H1 (cell line): ENCODE results near the gene FAM83C. TPM values are rescaled to one million over a fixed set of nuclear protein-coding genes. Genes with fewer than 3 reads are reported as not detected.

ENCODE experiments used
- CTCF ChIA-PET: fragments of 300-600 bp; sonication (Branson Sonifier 250); formaldehyde crosslinking; loops from one replicate; lab custom pipeline; 2021; ENCODE audit not compliant: partially characterized antibody; lab: Charles Lee
- POLR2A ChIA-PET: fragments of 300-600 bp; sonication (Branson Sonifier 250); formaldehyde crosslinking; loops from one replicate; lab custom pipeline; 2021; ENCODE audit warnings: inconsistent platforms; ENCODE audit not compliant: partially characterized antibody; lab: Charles Lee
- DNase-seq, 2 experiments: peaks; one replicate each; pipeline versions ENCODE4 v3.0.0 to v3.0.0-alpha.2; 2010 to 2022; ENCODE audit warnings: low spot score in 2 of 2, low read depth in 1 of 2, mixed read lengths in 1 of 2
- FAIRE-seq: peaks from 2 replicates; lab custom pipeline; 2011; peaks lifted over from hg19 to GRCh38; lab: Jason Lieb, UNC
- H2AFZ ChIP-seq: 2 replicates; pipeline ENCODE4 v1.8.1; 2012; ENCODE audit warnings: low read length, inconsistent platforms
- H2AK5ac ChIP-seq: 2 replicates; pipeline ENCODE4 v1.6.1; 2013; ENCODE audit warnings: low read depth, low read length
- H2BK120ac ChIP-seq: replicated peaks from 2 replicates; pipeline ENCODE3; 2013; ENCODE audit warnings: low read depth, low read length, inconsistent platforms
- H2BK12ac ChIP-seq: 2 replicates; pipeline ENCODE4 v1.6.1; 2013; ENCODE audit warnings: low read depth, low read length
- H2BK15ac ChIP-seq: 2 replicates; pipeline ENCODE4 v1.6.1; 2013; ENCODE audit warnings: low read length
- H2BK20ac ChIP-seq: 2 replicates; pipeline ENCODE4 v1.6.1; 2013; ENCODE audit warnings: low read length
- H2BK5ac ChIP-seq: 2 replicates; pipeline ENCODE4 v1.6.1; 2013; ENCODE audit warnings: low read depth, low read length
- H3K14ac ChIP-seq: 2 replicates; pipeline ENCODE4 v1.6.1; 2013; ENCODE audit warnings: inconsistent platforms; ENCODE audit not compliant: insufficient read length
- H3K18ac ChIP-seq: 2 replicates; pipeline ENCODE4 v1.6.1; 2013; ENCODE audit warnings: low read length; ENCODE audit errors: extremely low read depth
- H3K23ac ChIP-seq: 2 replicates; pipeline ENCODE4 v1.6.1; 2013; ENCODE audit warnings: inconsistent platforms; ENCODE audit not compliant: insufficient read length
- H3K23me2 ChIP-seq: 2 replicates; pipeline ENCODE4 v1.6.1; 2013; ENCODE audit warnings: low read depth, low read length
- H3K27ac ChIP-seq: 2 replicates; pipeline ENCODE4 v1.6.1; 2011; ENCODE audit warnings: low read depth, low read length, inconsistent platforms
- H3K27me3 ChIP-seq, 4 experiments: replicated peaks in 1 of 4; 1 replicate in 1 of 4; 2 replicates in 3 of 4; pipeline versions ENCODE4 v1.6.1 to v1.8.1; 2011 to 2013; ENCODE audit warnings: low read length in 3 of 4, mild to moderate bottlenecking in 3 of 4, inconsistent platforms in 2 of 4, mixed read lengths in 2 of 4, moderate library complexity in 1 of 4; ENCODE audit not compliant: control insufficient read depth in 3 of 4, insufficient read depth in 3 of 4; ENCODE audit errors: extremely low read depth in 1 of 4
- H3K36me3 ChIP-seq, 4 experiments: 2 replicates each; pipeline versions ENCODE4 v1.6.1 to v1.8.1; 2011 to 2013; ENCODE audit warnings: mild to moderate bottlenecking in 4 of 4, low read length in 3 of 4, moderate library complexity in 2 of 4, control low read depth in 1 of 4, inconsistent platforms in 1 of 4; ENCODE audit not compliant: insufficient read depth in 4 of 4, control insufficient read depth in 2 of 4
- H3K4ac ChIP-seq: replicated peaks from 2 replicates; pipeline ENCODE3; 2013; ENCODE audit warnings: low read length, low read depth, mixed read lengths, inconsistent platforms; ENCODE audit not compliant: insufficient read length
- H3K4me1 ChIP-seq, 4 experiments: replicated peaks in 1 of 4; 1 replicate in 1 of 4; 2 replicates in 3 of 4; pipeline versions ENCODE4 v1.6.1 to v1.8.1; 2011 to 2013; ENCODE audit warnings: low read length in 3 of 4, inconsistent platforms in 2 of 4, mixed read lengths in 1 of 4; ENCODE audit not compliant: insufficient read depth in 4 of 4, control insufficient read depth in 3 of 4
- H3K4me2 ChIP-seq, 2 experiments: 2 replicates each; pipeline versions ENCODE4 v1.6.1 to v1.8.1; 2011 to 2013; ENCODE audit warnings: low read depth in 2 of 2, low read length in 2 of 2, control low read depth in 1 of 2, inconsistent platforms in 1 of 2, mild to moderate bottlenecking in 1 of 2; ENCODE audit not compliant: insufficient read depth in 1 of 2
- H3K4me3 ChIP-seq, 4 experiments: fragments of 200-600, 300-600 bp in 1 of 4; sonication (generic), shearing (Covaris generic), sonication (Bioruptor Twin) in 1 of 4; 2 replicates each; pipeline versions ENCODE4 v1.5.1 to v1.8.1; 2011 to 2016; ENCODE audit warnings: low read length in 4 of 4, low read depth in 3 of 4, control low read depth in 2 of 4, inconsistent platforms in 2 of 4, mild to moderate bottlenecking in 2 of 4, mixed read lengths in 1 of 4, moderate library complexity in 1 of 4; ENCODE audit not compliant: insufficient read depth in 2 of 4; ENCODE audit errors: extremely low read depth in 1 of 4
- H3K56ac ChIP-seq: replicated peaks from 2 replicates; pipeline ENCODE3; 2013; ENCODE audit warnings: low read depth, mild to moderate bottlenecking, mixed read lengths, low read length, inconsistent platforms; ENCODE audit not compliant: insufficient read length
- H3K79me1 ChIP-seq: 2 replicates; pipeline ENCODE4 v1.6.1; 2013; ENCODE audit warnings: low read depth, low read length, control low read depth
- H3K79me2 ChIP-seq, 2 experiments: 2 replicates each; pipeline versions ENCODE4 v1.6.1 to v1.8.1; 2012 to 2013; ENCODE audit warnings: low read length in 2 of 2, mild to moderate bottlenecking in 2 of 2, inconsistent platforms in 1 of 2; ENCODE audit not compliant: insufficient read depth in 2 of 2, control insufficient read depth in 1 of 2
- H3K9ac ChIP-seq, 4 experiments: replicated peaks in 1 of 4; 1 replicate in 1 of 4; 2 replicates in 3 of 4; pipeline versions ENCODE4 v1.6.1 to v1.8.1; 2011 to 2013; ENCODE audit warnings: low read depth in 3 of 4, low read length in 3 of 4, control low read depth in 2 of 4, mild to moderate bottlenecking in 2 of 4, moderate library complexity in 2 of 4, inconsistent platforms in 1 of 4; ENCODE audit errors: extremely low read depth in 1 of 4
- H3K9me3 ChIP-seq, 2 experiments: 2 replicates each; pipeline versions ENCODE4 v1.6.1 to v1.8.1; 2012 to 2013; ENCODE audit warnings: mild to moderate bottlenecking in 2 of 2, moderate library complexity in 2 of 2, control low read depth in 1 of 2, inconsistent platforms in 1 of 2, low read depth in 1 of 2, low read length in 1 of 2, mixed read lengths in 1 of 2; ENCODE audit not compliant: insufficient read depth in 2 of 2
- H4K20me1 ChIP-seq, 2 experiments: replicated peaks in 1 of 2; 2 replicates each; pipeline versions ENCODE3 to v1.8.1; 2011 to 2013; ENCODE audit warnings: inconsistent platforms in 2 of 2, low read length in 2 of 2, mild to moderate bottlenecking in 1 of 2; ENCODE audit not compliant: insufficient read depth in 2 of 2, control insufficient read depth in 1 of 2
- H4K5ac ChIP-seq: 2 replicates; pipeline ENCODE4 v1.6.1; 2013; ENCODE audit warnings: low read length, low read depth, mixed read lengths, inconsistent platforms; ENCODE audit not compliant: insufficient read length
- H4K8ac ChIP-seq: 2 replicates; pipeline ENCODE4 v1.8.0; 2013; ENCODE audit warnings: mild to moderate bottlenecking, moderate library complexity, low read length, inconsistent platforms; ENCODE audit not compliant: insufficient read depth; ENCODE audit errors: extremely low read depth
- H4K91ac ChIP-seq: replicated peaks from 2 replicates; pipeline ENCODE3; 2013; ENCODE audit warnings: low read length, mixed read lengths, inconsistent platforms; ENCODE audit not compliant: insufficient read length
- GABPA ChIP-seq: IDR thresholded peaks from 2 replicates; pipeline ENCODE4 v1.6.1; 2011; ENCODE audit warnings: mild to moderate bottlenecking, low read length, moderate library complexity, borderline replicate concordance; ENCODE audit not compliant: insufficient read depth
- HDAC2 ChIP-seq, 2 experiments: fragments of 300-600 bp in 1 of 2; sonication (generic) in 1 of 2; IDR thresholded peaks; 2 replicates each; pipeline ENCODE4 v1.6.1; 2011 to 2012; ENCODE audit warnings: low read depth in 2 of 2, low read length in 2 of 2, mild to moderate bottlenecking in 2 of 2, moderate library complexity in 2 of 2, borderline replicate concordance in 1 of 2, inconsistent platforms in 1 of 2
- HDAC6 ChIP-seq: IDR thresholded peaks from one replicate; pipeline ENCODE4 v1.7.1; 2012; ENCODE audit warnings: low read depth, mild to moderate bottlenecking, inconsistent platforms, low read length, moderate library complexity
- JUND ChIP-seq: IDR thresholded peaks from 2 replicates; pipeline ENCODE4 v1.6.1; 2011; ENCODE audit warnings: mild to moderate bottlenecking, improper control_type of control experiment, low read length
- KDM5A ChIP-seq: fragments of 200-600 bp; IDR thresholded peaks from 2 replicates; pipeline ENCODE4 v1.7.1; 2012; ENCODE audit warnings: mild to moderate bottlenecking, low read length, inconsistent platforms, mixed read lengths
- RBBP5 ChIP-seq: IDR thresholded peaks from 2 replicates; pipeline ENCODE4 v1.7.1; 2012; ENCODE audit warnings: low read depth, mild to moderate bottlenecking, inconsistent platforms, low read length, moderate library complexity, borderline replicate concordance
- RNF2 ChIP-seq: fragments of 200-900, 300-1000 bp; sonication (generic); IDR thresholded peaks from 2 replicates; pipeline ENCODE4 v1.7.1; 2016; ENCODE audit warnings: borderline replicate concordance, low read depth, mild to moderate bottlenecking, antibody characterized with exemption, low read length; ENCODE audit not compliant: poor library complexity, severe bottlenecking; ENCODE audit errors: missing control alignments
- SP4 ChIP-seq: IDR thresholded peaks from 2 replicates; pipeline ENCODE4 v1.6.1; 2012; ENCODE audit warnings: low read length, inconsistent platforms
- SUZ12 ChIP-seq: fragments of 200-600 bp; sonication (generic); IDR thresholded peaks from 2 replicates; pipeline ENCODE4 v1.6.1; 2012; ENCODE audit warnings: mild to moderate bottlenecking, inconsistent platforms, low read length, moderate library complexity, mixed read lengths
- TEAD4 ChIP-seq: IDR thresholded peaks from 2 replicates; pipeline ENCODE4 v1.6.1; 2012; ENCODE audit warnings: low read depth, low read length, inconsistent platforms, mixed read lengths
- WGBS, 2 experiments: shearing (Covaris generic) in 1 of 2; methylation state at CpG; one replicate each; pipeline versions ENCODE4 v1.1.6 to v1.1.7; 2013 to 2015; ENCODE audit warnings: low lambda C conversion rate in 2 of 2, mixed read lengths in 2 of 2, inconsistent platforms in 1 of 2, low coverage in 1 of 2, missing lambda C conversion rate in 1 of 2; ENCODE audit not compliant: insufficient replicate concordance in 2 of 2, insufficient coverage in 1 of 2, insufficient read length in 1 of 2; ENCODE audit errors: extremely low coverage in 1 of 2, missing lambda C conversion rate in 1 of 2; 5-methylcytosine and 5-hydroxymethylcytosine counted together
- polyA plus RNA-seq, 7 experiments: library from polyadenylated mRNA; depleted of rRNA in 3 of 7; stranded (reverse) in 5 of 7; unstranded in 2 of 7; fragments of >200 nt in 5 of 7; fragments of 200-250 nt in 2 of 7; gene quantifications; 1 replicate in 5 of 7; 2 replicates in 1 of 7; 4 replicates in 1 of 7; pipeline versions ENCODE4 v1.2.1 to v1.2.3, GENCODE V29; 2011 to 2013; ENCODE audit warnings: missing spikeins in 2 of 7, mixed read lengths in 2 of 7
- total RNA-seq: library from RNA; stranded (reverse); fragmentation: NEBNext Ultra II Directional; extraction: Animal tissue kit (Norgen Biotek cat#: 25700); gene quantifications from 2 replicates; pipeline ENCODE4 v1.2.1, GENCODE V29; 2021
- TF ChIP-seq, protein P1 (sequence below): IDR thresholded peaks from 2 replicates; pipeline ENCODE4 v1.6.1; 2012; ENCODE audit warnings: inconsistent platforms

Gene FAM83C
- total and polyA plus RNA-seq, 2 of the 8 experiments (the other 6 are each of a cell fraction or from before 2014, with no cell fraction given): not detected

- no peak overlapping the region for H4K91ac ChIP-seq
- no peaks in the 10 kb centered on the region; the same call in 1 of the 2 replicates for H3K79me1 ChIP-seq
- no peak overlapping the region for H3K18ac ChIP-seq
- no peak overlapping the region for H3K4me2 ChIP-seq
- no peaks in the 10 kb centered on the region for H3K9me3 ChIP-seq
- no peak overlapping the region for H2BK15ac ChIP-seq
- no peak overlapping the region for H2BK12ac ChIP-seq
- FAIRE-seq: no peak
- CTCF ChIA-PET: interaction anchor here (0.6 to 7.3 kb wide), 4 partner anchors 11 to 1912 kb away, joined by 3 to 106 read pairs (median 8); no protein-coding TSS in a partner anchor
- H2AFZ ChIP-seq: no peak overlapping the region
- H2BK5ac ChIP-seq: no peak overlapping the region
- H3K23me2 ChIP-seq: no peaks in the 10 kb centered on the region
- H4K20me1 ChIP-seq: peaks cover 1% of the 10 kb centered on the region in 2 experiments
- no peak overlapping the region for H3K4ac ChIP-seq
- no peak for DNase-seq
- whole genome bisulfite sequencing, 2 experiments: 86% methylated on average over 5 of the region's 5 CpGs; no CpG with 5 or more reads in 1 of the 2 experiments
- H2AK5ac ChIP-seq: no peak overlapping the region
- H3K4me3 ChIP-seq: no peak overlapping the region
- no peak overlapping the region for H4K8ac ChIP-seq
- no peak overlapping the region for H3K56ac ChIP-seq
- no peak overlapping the region for H3K14ac ChIP-seq
- H3K27ac ChIP-seq: no peak overlapping the region
- H2BK120ac ChIP-seq: no peak overlapping the region
- no peaks in the 10 kb centered on the region; a peak in 2 of 7 replicates for H3K27me3 ChIP-seq
- H3K79me2 ChIP-seq: no peaks in the 10 kb centered on the region
- H3K4me1 ChIP-seq: peaks cover 3 to 11% (median 3%) of the 10 kb centered on the region in 4 experiments; a peak in 6 of 7 replicates
- H3K36me3 ChIP-seq: peaks cover 0 to 4% (median 0%) of the 10 kb centered on the region in 4 experiments; a peak in 1 of 8 replicates
- H4K5ac ChIP-seq: no peak overlapping the region
- H3K23ac ChIP-seq: no peak overlapping the region
- H2BK20ac ChIP-seq: no peak overlapping the region
- POLR2A ChIA-PET: interaction anchor here (0.8 to 1.3 kb wide), 3 partner anchors 9 to 12 kb away, joined by 3 to 5 read pairs (median 3); no protein-coding TSS in a partner anchor
- H3K9ac ChIP-seq: peak overlapping the region in 1 of 4 experiments; percentile 15; a peak in 1 of 7 replicates
- TF ChIP-seq TEAD4 (no peak), SP4 (no peak), KDM5A (no peak), GABPA (no peak), SUZ12 (no peak), JUND (no peak), HDAC6 (no peak), RBBP5 (no peak), RNF2 (no peak), HDAC2 (IDR thresholded peaks at IDR 0.05; ENCODE audit: borderline replicate concordance in 1 of 2, low read depth in 2 of 2, low read length in 2 of 2) (no peak)
- TF ChIP-seq, protein P1, sequence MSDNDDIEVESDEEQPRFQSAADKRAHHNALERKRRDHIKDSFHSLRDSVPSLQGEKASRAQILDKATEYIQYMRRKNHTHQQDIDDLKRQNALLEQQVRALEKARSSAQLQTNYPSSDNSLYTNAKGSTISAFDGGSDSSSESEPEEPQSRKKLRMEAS: no peak
Measured at GRCh38 chr20:35317416-35318210, 25.4 kb upstream of the FAM83C start.
